ENCODE measurements around the gene WNT5B. TPM values are rescaled to one million over a fixed set of nuclear protein-coding genes. Genes with fewer than 3 reads are reported as not detected.

The WNT5B gene
- total RNA-seq, 2 experiments from 2014 or later = 0.86 to 14.7 TPM

DNA sequence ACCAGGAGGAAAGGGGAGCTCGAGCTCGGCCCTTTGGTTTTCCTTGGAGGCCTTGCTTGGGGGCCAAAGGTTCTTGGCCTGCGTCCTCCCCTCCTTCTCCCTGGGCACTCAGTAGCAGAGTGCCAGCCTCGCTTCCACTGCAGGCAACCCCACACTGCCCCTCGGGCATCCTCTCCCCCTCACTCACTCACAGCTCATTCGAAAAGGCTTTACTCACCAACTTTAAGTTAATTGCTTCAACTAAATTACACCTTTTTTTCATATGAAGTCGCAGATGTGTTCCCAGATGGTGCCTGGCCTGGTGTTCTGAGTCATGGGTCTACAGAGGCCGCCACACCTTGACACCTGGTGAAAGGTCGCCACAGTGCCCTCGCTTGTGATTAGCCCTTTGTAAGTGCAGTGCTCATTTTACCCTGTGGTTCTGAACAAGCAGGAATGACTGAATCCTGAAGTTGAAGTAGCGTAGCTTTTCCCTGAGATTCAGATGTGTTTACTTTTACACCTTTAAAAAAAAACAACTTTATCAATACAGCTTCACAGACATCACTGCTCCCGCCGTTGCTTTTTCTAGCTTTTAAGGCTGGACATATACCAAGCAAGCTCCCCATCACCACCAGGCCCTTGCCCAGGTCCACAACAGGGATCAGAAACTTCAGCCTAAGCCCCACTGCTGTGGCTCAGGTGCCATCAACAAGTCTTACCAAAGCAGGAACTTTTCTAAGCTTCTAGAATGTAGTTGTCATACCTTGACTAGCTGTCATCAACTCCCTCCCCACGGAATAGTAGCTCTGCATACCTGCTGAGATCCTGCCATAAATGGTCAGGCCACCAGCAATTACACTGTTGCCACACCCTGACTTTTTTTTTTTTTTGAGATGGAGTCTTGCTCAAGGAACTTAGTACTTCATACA is 41.6 kb downstream of the WNT5B start:
- Histone ChIP-seq H3K9me2 (ENCODE audit: insufficient read depth, low read length) (no peaks in the 10 kb centered on the region), H3K4me2 (ENCODE audit: low read length) (no peak overlapping the region), H3K79me2 (ENCODE audit: insufficient read depth, low read depth, low read length) (no peaks in the 10 kb centered on the region), H4K20me1 (ENCODE audit: insufficient read depth, low read length) (no peaks in the 10 kb centered on the region), H3K4me3 (ENCODE audit: low read depth, low read length, poor library complexity, severe bottlenecking) (no peak overlapping the region), H3K9me3 (ENCODE audit: low read length) (no peaks in the 10 kb centered on the region), H3K36me3 (ENCODE audit: insufficient read depth, low read length) (no peaks in the 10 kb centered on the region), H2AFZ (ENCODE audit: low read length) (no peak overlapping the region), H3K4me1 (ENCODE audit: insufficient read depth, low read length, poor library complexity, severe bottlenecking) (peaks cover 8% of the 10 kb centered on the region), H3K27ac (ENCODE audit: low read depth, low read length, poor library complexity, severe bottlenecking) (no peak overlapping the region)
- no TSS peak for BruUV-seq (replicated peaks)
- intact Hi-C loops (cut with micrococcal nuclease; ENCODE audit: unreplicated experiment) = no loop called here
- DNase-seq (ENCODE audit: low spot score) = no peak
- no peak for TF ChIP-seq EZH2phosphoT487 (IDR thresholded peaks at IDR 0.05; ENCODE audit: borderline replicate concordance, low read depth, low read length)
- no peak for TF ChIP-seq CTCF (conservative IDR thresholded peaks at IDR 0.05; ENCODE audit: low read length)
- CTCF ChIA-PET (ENCODE audit: unreplicated experiment) = no interaction called here
- POLR2A ChIA-PET = interaction anchor here (0.7 to 1.8 kb wide), 9 partner anchors 9 to 612 kb away, joined by 3 to 10 read pairs (median 5); no protein-coding TSS in a partner anchor

- DNase-seq (ENCODE audit: low spot score) = no peak
- no peaks in the 10 kb centered on the region for H3K79me2 ChIP-seq (ENCODE audit: insufficient read depth, low read depth, low read length)
- no peak for TF ChIP-seq EZH2phosphoT487 (IDR thresholded peaks at IDR 0.05; ENCODE audit: borderline replicate concordance, low read depth, low read length)
- TF ChIP-seq CTCF (conservative IDR thresholded peaks at IDR 0.05; ENCODE audit: low read length) = no peak
- H2AFZ ChIP-seq (ENCODE audit: low read length) = no peak overlapping the region
- H3K4me3 ChIP-seq (ENCODE audit: low read depth, low read length, poor library complexity, severe bottlenecking) = no peak overlapping the region
- CTCF ChIA-PET (ENCODE audit: unreplicated experiment) = no interaction called here
- intact Hi-C loops (cut with micrococcal nuclease; ENCODE audit: unreplicated experiment) = no loop called here
- no peaks in the 10 kb centered on the region for H3K9me2 ChIP-seq (ENCODE audit: insufficient read depth, low read length)
- no peaks in the 10 kb centered on the region for H3K4me1 ChIP-seq (ENCODE audit: insufficient read depth, low read length, poor library complexity, severe bottlenecking)
- H3K27ac ChIP-seq (ENCODE audit: low read depth, low read length, poor library complexity, severe bottlenecking) = no peak overlapping the region
- no peaks in the 10 kb centered on the region for H3K9me3 ChIP-seq (ENCODE audit: low read length)
- POLR2A ChIA-PET = interaction anchor here (1.1 kb wide), 1 partner anchor 15 kb away, joined by 3 read pairs; no protein-coding TSS in a partner anchor
- no peaks in the 10 kb centered on the region for H4K20me1 ChIP-seq (ENCODE audit: insufficient read depth, low read length)
- no TSS peak for BruUV-seq (replicated peaks)
- no peak overlapping the region for H3K4me2 ChIP-seq (ENCODE audit: low read length)
- H3K36me3 ChIP-seq (ENCODE audit: insufficient read depth, low read length) = no peaks in the 10 kb centered on the region
Observed at GRCh38 chr12:1676043-1676442, 47.0 kb downstream of the WNT5B start.
